ENCODE results near the gene CLPSL2.

CLPSL2 gene

DNA sequence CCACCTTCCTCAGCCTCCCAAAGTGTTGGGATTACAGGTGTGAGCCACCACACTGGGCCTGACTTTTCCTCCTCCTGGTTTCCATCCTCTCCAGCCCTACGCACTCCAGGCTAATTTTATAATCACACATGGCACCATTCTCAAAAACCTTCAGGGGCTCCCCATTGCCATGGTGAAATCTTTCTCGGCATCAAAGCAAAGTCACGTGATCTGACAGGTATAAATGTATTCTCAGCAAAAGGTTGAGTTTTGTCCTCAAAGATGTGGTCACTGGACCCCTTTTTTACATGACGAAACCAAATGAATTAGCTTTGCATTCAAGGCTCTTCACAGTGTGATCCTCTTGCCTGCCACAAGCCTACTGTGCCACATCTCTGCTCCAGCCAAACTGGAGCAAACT lies 24.1 kb upstream of the CLPSL2 start:
- peaks cover 5% of the 10 kb centered on the region; the same call in 1 of the 2 replicates for H3K36me3 ChIP-seq (ENCODE audit: insufficient read depth, low read length)
- 0 out of 2 replicates have a peak, but pooled peaks cover 6% of the 10 kb centered on the region for H3K9me3 ChIP-seq (ENCODE audit: low read length)
- TF ChIP-seq, protein P1, sequence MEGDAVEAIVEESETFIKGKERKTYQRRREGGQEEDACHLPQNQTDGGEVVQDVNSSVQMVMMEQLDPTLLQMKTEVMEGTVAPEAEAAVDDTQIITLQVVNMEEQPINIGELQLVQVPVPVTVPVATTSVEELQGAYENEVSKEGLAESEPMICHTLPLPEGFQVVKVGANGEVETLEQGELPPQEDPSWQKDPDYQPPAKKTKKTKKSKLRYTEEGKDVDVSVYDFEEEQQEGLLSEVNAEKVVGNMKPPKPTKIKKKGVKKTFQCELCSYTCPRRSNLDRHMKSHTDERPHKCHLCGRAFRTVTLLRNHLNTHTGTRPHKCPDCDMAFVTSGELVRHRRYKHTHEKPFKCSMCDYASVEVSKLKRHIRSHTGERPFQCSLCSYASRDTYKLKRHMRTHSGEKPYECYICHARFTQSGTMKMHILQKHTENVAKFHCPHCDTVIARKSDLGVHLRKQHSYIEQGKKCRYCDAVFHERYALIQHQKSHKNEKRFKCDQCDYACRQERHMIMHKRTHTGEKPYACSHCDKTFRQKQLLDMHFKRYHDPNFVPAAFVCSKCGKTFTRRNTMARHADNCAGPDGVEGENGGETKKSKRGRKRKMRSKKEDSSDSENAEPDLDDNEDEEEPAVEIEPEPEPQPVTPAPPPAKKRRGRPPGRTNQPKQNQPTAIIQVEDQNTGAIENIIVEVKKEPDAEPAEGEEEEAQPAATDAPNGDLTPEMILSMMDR (IDR thresholded peaks at IDR 0.05; ENCODE audit: low read length): no peak
- no peak for TF ChIP-seq EZH2 (IDR thresholded peaks at IDR 0.05; ENCODE audit: borderline replicate concordance, low read length)
- no peak overlapping the region for H3K27ac ChIP-seq (ENCODE audit: low read depth, low read length, poor library complexity, severe bottlenecking)
- no peaks in the 10 kb centered on the region for H3F3A ChIP-seq (ENCODE audit: insufficient read depth, low read length)
- H4K20me1 ChIP-seq (ENCODE audit: insufficient read depth, low read length): no peaks in the 10 kb centered on the region
- no peaks in the 10 kb centered on the region for H3K4me1 ChIP-seq (ENCODE audit: insufficient read depth, low read length, severe bottlenecking)
- H3K4me3 ChIP-seq (ENCODE audit: low read depth, low read length, poor library complexity, severe bottlenecking): no peak overlapping the region
- no peaks in the 10 kb centered on the region for H3K9me2 ChIP-seq (ENCODE audit: low read depth, low read length)
- H3K4me2 ChIP-seq (ENCODE audit: low read length): no peak overlapping the region
- peaks cover 6% of the 10 kb centered on the region; the same call in 1 of the 2 replicates for H3K27me3 ChIP-seq (ENCODE audit: insufficient read depth, low read length)
- no peak overlapping the region for H3K9ac ChIP-seq (ENCODE audit: low read length)
- no peaks in the 10 kb centered on the region for H3K79me2 ChIP-seq (ENCODE audit: insufficient read depth, low read length)
- H2AFZ ChIP-seq (ENCODE audit: low read length): no peak overlapping the region

DNA sequence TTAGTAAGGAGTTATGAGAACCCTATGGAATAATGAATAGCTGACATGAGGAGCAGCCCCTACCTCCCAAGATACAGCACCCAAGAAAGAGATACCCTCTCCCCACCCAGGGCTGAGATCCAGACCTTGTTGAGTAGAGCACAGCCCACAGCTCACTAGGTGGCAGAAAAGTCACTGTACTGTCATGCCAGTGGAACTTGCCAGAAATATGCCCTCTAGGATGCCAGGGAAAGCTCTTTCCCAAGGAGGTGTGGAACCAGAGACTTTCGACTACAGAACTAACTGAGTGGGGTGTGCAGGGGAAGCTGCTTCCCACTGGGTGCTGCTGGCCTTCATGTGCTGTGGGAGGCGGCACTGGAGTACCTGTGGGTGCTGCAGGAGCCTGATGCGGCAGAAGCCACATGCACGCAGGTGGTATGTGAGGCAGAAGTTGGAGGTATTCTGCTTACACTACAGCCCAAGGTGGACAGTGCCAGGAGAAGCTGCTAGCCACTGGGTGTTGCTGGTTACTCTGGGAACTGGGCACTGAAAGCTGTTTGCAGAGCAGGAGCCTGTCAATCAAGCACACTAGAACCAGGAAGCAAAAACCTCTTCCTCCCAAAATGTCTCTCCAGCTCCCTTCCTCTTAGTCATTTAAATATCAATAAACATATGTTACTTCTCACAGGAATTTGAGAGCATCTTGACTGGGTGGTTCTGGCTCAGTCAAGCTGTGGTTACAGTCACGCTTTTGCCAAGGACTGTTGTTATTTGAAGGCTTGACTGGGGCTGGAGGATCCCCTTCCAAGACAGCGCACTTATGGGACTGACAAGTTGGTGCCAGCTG lies 21.7 kb upstream of the CLPSL2 start:
- no peaks in the 10 kb centered on the region for H3K9me3 ChIP-seq (ENCODE audit: low read length)
- no peaks in the 10 kb centered on the region for H3K9me2 ChIP-seq (ENCODE audit: low read depth, low read length)
- H2AFZ ChIP-seq (ENCODE audit: low read length): no peak overlapping the region
- H4K20me1 ChIP-seq (ENCODE audit: insufficient read depth, low read length): no peaks in the 10 kb centered on the region
- no peaks in the 10 kb centered on the region for H3F3A ChIP-seq (ENCODE audit: insufficient read depth, low read length)
- H3K9ac ChIP-seq (ENCODE audit: low read length): no peak overlapping the region
- H3K36me3 ChIP-seq (ENCODE audit: insufficient read depth, low read length): no peaks in the 10 kb centered on the region
- H3K27ac ChIP-seq (ENCODE audit: low read depth, low read length, poor library complexity, severe bottlenecking): no peak overlapping the region
- peaks cover 7% of the 10 kb centered on the region for H3K27me3 ChIP-seq (ENCODE audit: insufficient read depth, low read length)
- no peak for TF ChIP-seq EZH2 (IDR thresholded peaks at IDR 0.05; ENCODE audit: borderline replicate concordance, low read length)
- TF ChIP-seq, protein P1 (IDR thresholded peaks at IDR 0.05; ENCODE audit: low read length): peak; percentile 13; the same call in 1 of the 2 replicates
- no peaks in the 10 kb centered on the region for H3K4me1 ChIP-seq (ENCODE audit: insufficient read depth, low read length, severe bottlenecking)
- H3K79me2 ChIP-seq (ENCODE audit: insufficient read depth, low read length): no peaks in the 10 kb centered on the region
- H3K4me3 ChIP-seq (ENCODE audit: low read depth, low read length, poor library complexity, severe bottlenecking): no peak overlapping the region
- no peak overlapping the region for H3K4me2 ChIP-seq (ENCODE audit: low read length)

DNA sequence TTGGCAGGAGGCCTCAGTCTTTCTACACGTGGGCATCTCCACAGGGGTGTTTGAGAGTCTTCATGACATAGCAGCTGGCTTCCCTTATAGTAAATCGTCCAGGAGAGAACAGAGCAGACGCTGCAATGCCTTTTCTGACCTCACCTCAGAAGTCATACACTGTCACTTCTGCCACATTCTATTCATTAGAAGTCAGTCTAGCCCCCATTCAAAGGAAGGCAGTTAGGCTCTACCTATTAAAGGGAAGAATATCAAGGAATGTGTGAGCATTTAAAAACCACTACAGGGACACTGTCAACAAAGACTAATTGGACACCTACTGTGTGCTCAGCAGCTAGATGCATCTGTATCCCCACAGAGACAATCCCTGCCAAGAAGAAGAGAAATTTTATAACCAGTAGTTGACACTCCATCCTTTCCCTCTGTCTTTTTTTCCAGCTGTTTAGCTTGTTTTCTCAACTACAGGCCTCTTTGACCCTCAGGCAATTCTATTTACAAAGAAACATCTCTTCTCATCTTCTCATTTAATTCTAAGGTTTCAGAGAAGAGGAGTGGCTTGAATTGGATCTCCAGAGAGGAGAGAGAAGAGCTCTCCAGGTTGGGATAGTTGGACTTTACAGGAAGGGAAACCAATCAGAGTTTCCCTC lies 21.0 kb upstream of the CLPSL2 start:
- no peak overlapping the region for H2AFZ ChIP-seq (ENCODE audit: low read length)
- H3K9me2 ChIP-seq (ENCODE audit: low read depth, low read length): no peaks in the 10 kb centered on the region
- H3K9ac ChIP-seq (ENCODE audit: low read length): no peak overlapping the region
- TF ChIP-seq, protein P1 (IDR thresholded peaks at IDR 0.05; ENCODE audit: low read length): no peak
- no peak for TF ChIP-seq EZH2 (IDR thresholded peaks at IDR 0.05; ENCODE audit: borderline replicate concordance, low read length)
- H3K36me3 ChIP-seq (ENCODE audit: insufficient read depth, low read length): no peaks in the 10 kb centered on the region
- no peaks in the 10 kb centered on the region for H3K9me3 ChIP-seq (ENCODE audit: low read length)
- no peak overlapping the region for H3K4me3 ChIP-seq (ENCODE audit: low read depth, low read length, poor library complexity, severe bottlenecking)
- H3K27ac ChIP-seq (ENCODE audit: low read depth, low read length, poor library complexity, severe bottlenecking): no peak overlapping the region
- peaks cover 7% of the 10 kb centered on the region for H3K27me3 ChIP-seq (ENCODE audit: insufficient read depth, low read length)
- H3K79me2 ChIP-seq (ENCODE audit: insufficient read depth, low read length): no peaks in the 10 kb centered on the region
- no peaks in the 10 kb centered on the region for H3K4me1 ChIP-seq (ENCODE audit: insufficient read depth, low read length, severe bottlenecking)
- H4K20me1 ChIP-seq (ENCODE audit: insufficient read depth, low read length): no peaks in the 10 kb centered on the region
- H3F3A ChIP-seq (ENCODE audit: insufficient read depth, low read length): no peaks in the 10 kb centered on the region
- no peak overlapping the region for H3K4me2 ChIP-seq (ENCODE audit: low read length)
